WTC11 (cell line): ENCODE results near the gene INPPL1. TPM values are rescaled to one million over a fixed set of nuclear protein-coding genes. Genes with fewer than 3 reads are reported as not detected.

ENCODE experiments used
- ATAC-seq: fragments of 200-7000 bp; cut with Tn5 transposase; 2 replicates; pipeline ENCODE4 v1.10.0; 2021; ENCODE audit warnings: mild to moderate bottlenecking, moderate library complexity
- CTCF ChIA-PET: fragments of 300-600 bp; sonication (Branson Sonifier 250); formaldehyde crosslinking; loops from one replicate; lab custom pipeline; 2021; ENCODE audit warnings: antibody characterized with exemption; lab: Charles Lee
- POLR2A ChIA-PET: fragments of 350-600 bp; sonication (Branson Sonifier 250); formaldehyde crosslinking; loops from one replicate; lab custom pipeline; 2021; ENCODE audit warnings: antibody characterized with exemption; lab: Charles Lee
- DNase-seq: peaks from one replicate; pipeline ENCODE4 v3.0.0; 2021; ENCODE audit warnings: low spot score
- H3K27ac Mint-ChIP-seq: 2 replicates; pipeline ENCODE4 v1.8.0; 2021; ENCODE audit warnings: mixed read lengths
- H3K27me3 Mint-ChIP-seq: 2 replicates; pipeline ENCODE4 v1.8.0; 2021; ENCODE audit warnings: low read depth, mild to moderate bottlenecking, moderate library complexity, mixed read lengths
- H3K36me3 Mint-ChIP-seq: 2 replicates; pipeline ENCODE4 v1.8.0; 2021; ENCODE audit warnings: mixed read lengths
- H3K4me1 Mint-ChIP-seq: 2 replicates; pipeline ENCODE4 v1.8.0; 2022; ENCODE audit warnings: mixed read lengths
- H3K4me3 Mint-ChIP-seq: 2 replicates; pipeline ENCODE4 v1.8.0; 2021; ENCODE audit warnings: mild to moderate bottlenecking, moderate library complexity, mixed read lengths
- H3K9me3 Mint-ChIP-seq: 2 replicates; pipeline ENCODE4 v1.8.0; 2021; ENCODE audit warnings: mixed read lengths
- AFF4 ChIP-seq: sonication (generic); formaldehyde crosslinking; IDR thresholded peaks from 2 replicates; pipeline ENCODE4 v1.8.1; 2023; ENCODE audit warnings: mild to moderate bottlenecking, missing genetic modification reagents, borderline replicate concordance
- ATF1 ChIP-seq: sonication (generic); formaldehyde crosslinking; IDR thresholded peaks from 2 replicates; pipeline ENCODE4 v1.8.1; 2023; ENCODE audit warnings: mild to moderate bottlenecking, moderate library complexity, missing genetic modification reagents
- CBFB ChIP-seq: sonication (generic); formaldehyde crosslinking; IDR thresholded peaks from 2 replicates; pipeline ENCODE4 v1.8.1; 2022; ENCODE audit warnings: mild to moderate bottlenecking, low read depth, missing genetic modification reagents
- CTCF ChIP-seq: fragments of 200-600 bp; IDR thresholded peaks from 2 replicates; pipeline ENCODE4 v1.8.0; 2022; ENCODE audit warnings: antibody characterized with exemption
- FOXJ3 ChIP-seq: sonication (generic); formaldehyde crosslinking; IDR thresholded peaks from 2 replicates; pipeline ENCODE4 v1.9.0; 2021; ENCODE audit warnings: missing genetic modification reagents, mild to moderate bottlenecking, borderline replicate concordance
- HMGA2 ChIP-seq: fragments of 250-450 bp; sonication (Bioruptor Pico); IDR thresholded peaks from 2 replicates; pipeline ENCODE4 v1.4.0; 2021; ENCODE audit warnings: mild to moderate bottlenecking, moderate library complexity
- HMGXB4 ChIP-seq: sonication (generic); formaldehyde crosslinking; IDR thresholded peaks from 2 replicates; pipeline ENCODE4 v1.8.1; 2023; ENCODE audit warnings: mild to moderate bottlenecking, moderate library complexity, missing genetic modification reagents
- JUN ChIP-seq: sonication (generic); formaldehyde crosslinking; IDR thresholded peaks from 2 replicates; pipeline ENCODE4 v1.8.0; 2023; ENCODE audit warnings: mild to moderate bottlenecking, missing genetic modification reagents
- NFATC4 ChIP-seq: fragments of 250-450 bp; sonication (Bioruptor Pico); IDR thresholded peaks from 2 replicates; pipeline ENCODE4 v1.9.0; 2021; ENCODE audit warnings: mild to moderate bottlenecking
- PRRX2 ChIP-seq: fragments of 250-450 bp; sonication (Bioruptor Pico); IDR thresholded peaks from 2 replicates; pipeline ENCODE4 v1.8.0; 2021; ENCODE audit warnings: mild to moderate bottlenecking
- RORB ChIP-seq: fragments of 250-450 bp; sonication (Bioruptor Pico); IDR thresholded peaks from 2 replicates; pipeline ENCODE4 v1.9.0; 2021; ENCODE audit warnings: mild to moderate bottlenecking
- SMAD3 ChIP-seq: sonication (generic); formaldehyde crosslinking; IDR thresholded peaks from 2 replicates; pipeline ENCODE4 v1.8.0; 2022; ENCODE audit warnings: missing genetic modification reagents, mild to moderate bottlenecking, borderline replicate concordance
- SMAD4 ChIP-seq: sonication (generic); formaldehyde crosslinking; IDR thresholded peaks from 2 replicates; pipeline ENCODE4 v1.8.0; 2022; ENCODE audit warnings: mild to moderate bottlenecking, missing genetic modification reagents
- TP53 ChIP-seq: sonication (generic); formaldehyde crosslinking; IDR thresholded peaks from 2 replicates; pipeline ENCODE4 v1.8.1; 2023; ENCODE audit warnings: mild to moderate bottlenecking, missing genetic modification reagents
- ZMAT4 ChIP-seq: fragments of 250-450 bp; sonication (Bioruptor Pico); IDR thresholded peaks from 2 replicates; pipeline ENCODE4 v1.9.0; 2021; ENCODE audit warnings: mild to moderate bottlenecking
- ZNF281 ChIP-seq: sonication (generic); formaldehyde crosslinking; IDR thresholded peaks from 2 replicates; pipeline ENCODE4 v1.8.0; 2023; ENCODE audit warnings: mild to moderate bottlenecking, missing genetic modification reagents
- ZNF512 ChIP-seq: sonication (generic); formaldehyde crosslinking; IDR thresholded peaks from 2 replicates; pipeline ENCODE4 v1.8.1; 2022; ENCODE audit warnings: missing genetic modification reagents, borderline replicate concordance
- total RNA-seq: library from RNA; stranded (reverse); gene quantifications from 3 replicates; pipeline ENCODE4 v1.2.3, GENCODE V29; 2021

Gene INPPL1
- total RNA-seq, 1 experiment from 2014 or later = 136 TPM

GRCh38 chr11:72234514-72234830 is 9.9 kb downstream of the INPPL1 start (continued):
- TF ChIP-seq AFF4 (no peak), CBFB (CRISPR knock-in tag) (no peak), HMGA2 (CRISPR knock-in tag) (no peak), TP53 (CRISPR knock-in tag) (no peak), NFATC4 (CRISPR knock-in tag) (no peak), FOXJ3 (no peak)

- peaks cover 45% of the 10 kb centered on the region for H3K36me3 Mint-ChIP-seq
- ATAC-seq = no peak
- POLR2A ChIA-PET = no interaction called here
Observed at GRCh38 chr11:72234920-72235319, 10.4 kb downstream of the INPPL1 start.

GRCh38 chr11:72235351-72236057 is 10.9 kb downstream of the INPPL1 start:
- Mint-ChIP-seq H3K9me3 (no peaks in the 10 kb centered on the region), H3K27me3 (peaks cover 21% of the 10 kb centered on the region), H3K27ac (no peak overlapping the region), H3K36me3 (peaks cover 42% of the 10 kb centered on the region), H3K4me1 (peaks cover 21% of the 10 kb centered on the region), H3K4me3 (no peak overlapping the region)
- POLR2A ChIA-PET = interaction anchor here (5.7 kb wide), 1 partner anchor 11 kb away, joined by 37 read pairs; the partner anchor contains the start of gene INPPL1
- CTCF ChIA-PET = interaction anchor here (0.7 to 4.8 kb wide), 3 partner anchors 10 to 201 kb away, joined by 5 to 123 read pairs (median 64); partner anchors contain the start of gene INPPL1
- DNase-seq (no peak), ATAC-seq (no peak)
- TF ChIP-seq CTCF (no peak), ATF1 (CRISPR knock-in tag) (no peak), JUN (CRISPR knock-in tag) (no peak), RORB (no peak), HMGXB4 (CRISPR knock-in tag) (no peak), ZNF281 (CRISPR knock-in tag) (no peak), SMAD3 (no peak)

More at GRCh38 chr11:72234920-72235319, 10.4 kb downstream of the INPPL1 start:
- no peak overlapping the region for H3K4me3 Mint-ChIP-seq
- CTCF ChIA-PET = interaction anchor here (0.6 to 0.9 kb wide), 2 partner anchors 120 to 196 kb away, joined by 4 to 6 read pairs; no protein-coding TSS in a partner anchor
- H3K27ac Mint-ChIP-seq = no peak overlapping the region
- no peak for DNase-seq
- peaks cover 15% of the 10 kb centered on the region for H3K27me3 Mint-ChIP-seq
- TF ChIP-seq NFATC4 (CRISPR knock-in tag) (no peak), ZMAT4 (no peak), ZNF512 (CRISPR knock-in tag) (no peak), PRRX2 (no peak), ATF1 (CRISPR knock-in tag) (no peak), SMAD4 (CRISPR knock-in tag) (no peak)
- H3K9me3 Mint-ChIP-seq = no peaks in the 10 kb centered on the region
- H3K4me1 Mint-ChIP-seq = peaks cover 17% of the 10 kb centered on the region
